ENCODE results near the gene BCL2L12. TPM values are rescaled to one million over a fixed set of nuclear protein-coding genes. Genes with fewer than 3 reads are reported as not detected.

Gene BCL2L12
- total RNA-seq, 5 donors from 2014 or later (not counting 1 experiment from before 2014, with no cell fraction given) = 15.6 to 26.6 (median 24.1) TPM

GRCh38 chr19:49660338-49660961 is 5.3 kb upstream of the BCL2L12 start:
- H3K27ac Mint-ChIP-seq = peak overlapping the region in 1 of 2 donors; percentile 22
- POLR2A ChIA-PET = interaction anchor here in 1 of 2 donors (0.7 kb wide), 1 partner anchor 92 kb away, joined by 3 read pairs; no protein-coding TSS in a partner anchor
- no peaks in the 10 kb centered on the region for H3K27me3 ChIP-seq (replicated peaks in 1 of 2; ENCODE audit: control insufficient read depth in 2 of 2, extremely low read depth in 1 of 2, insufficient read depth in 2 of 2, low read length in 1 of 2)
- WGBS (ENCODE audit: insufficient coverage) = 95% methylated on average over 4 of the region's 15 CpGs
- no peak overlapping the region for H3K4me3 ChIP-seq (ENCODE audit: control insufficient read depth in 1 of 2, extremely low read depth in 1 of 2, low read length in 1 of 2)
- peaks cover 24 to 36% (median 27%) of the 10 kb centered on the region in 3 donors for H3K4me1 Mint-ChIP-seq
- no peak for ATAC-seq (replicated peaks in 1 of 4)
- H3K36me3 Mint-ChIP-seq = peaks cover 11% of the 10 kb centered on the region
- H3K9me3 ChIP-seq = no peaks in the 10 kb centered on the region
- CTCF ChIA-PET = interaction anchor here in 1 of 2 donors (0.6 kb wide), 1 partner anchor 48 kb away, joined by 4 read pairs; no protein-coding TSS in a partner anchor
- no peaks in the 10 kb centered on the region for H3K27me3 Mint-ChIP-seq
- no peak overlapping the region for H3K27ac ChIP-seq (ENCODE audit: low read length)
- DNase-seq = no peak
- no peak overlapping the region for H3K4me3 Mint-ChIP-seq
- peaks cover 24 to 76% of the 10 kb centered on the region in 2 donors for H3K36me3 ChIP-seq (ENCODE audit: control insufficient read depth in 2 of 2, extremely low read depth in 1 of 2, insufficient read depth in 1 of 2, low read length in 1 of 2)
- peaks cover 0 to 40% of the 10 kb centered on the region in 2 experiments for H3K4me1 ChIP-seq (ENCODE audit: control insufficient read depth in 1 of 2, extremely low read depth in 1 of 2, insufficient read depth in 2 of 2, low read length in 2 of 2)
- no peaks in the 10 kb centered on the region for H3K9me3 Mint-ChIP-seq

- no peaks in the 10 kb centered on the region for H3K27me3 Mint-ChIP-seq
- no peak for ATAC-seq (replicated peaks in 1 of 4)
- H3K9me3 Mint-ChIP-seq = no peaks in the 10 kb centered on the region
- H3K36me3 ChIP-seq (ENCODE audit: control insufficient read depth in 2 of 2, extremely low read depth in 1 of 2, insufficient read depth in 1 of 2, low read length in 1 of 2) = peaks cover 24 to 61% of the 10 kb centered on the region in 2 donors
- CTCF ChIA-PET = interaction anchor here (0.5 to 0.8 kb wide), 2 partner anchors 22 to 238 kb away, joined by 6 read pairs; partner anchors contain the start of gene RRAS (in 1 of the 2)
- no peaks in the 10 kb centered on the region for H3K27me3 ChIP-seq (replicated peaks in 1 of 2; ENCODE audit: control insufficient read depth in 2 of 2, extremely low read depth in 1 of 2, insufficient read depth in 2 of 2, low read length in 1 of 2)
- no peak for DNase-seq
- H3K4me1 Mint-ChIP-seq = peaks cover 37 to 48% (median 40%) of the 10 kb centered on the region in 3 donors
- no peak overlapping the region for H3K4me3 ChIP-seq (ENCODE audit: control insufficient read depth in 1 of 2, extremely low read depth in 1 of 2, low read length in 1 of 2)
- WGBS (ENCODE audit: insufficient coverage) = 92% methylated on average over 10 of the region's 16 CpGs
- H3K9me3 ChIP-seq = no peaks in the 10 kb centered on the region
- H3K4me1 ChIP-seq (ENCODE audit: control insufficient read depth in 1 of 2, extremely low read depth in 1 of 2, insufficient read depth in 2 of 2, low read length in 2 of 2) = peaks cover 4 to 51% of the 10 kb centered on the region in 2 experiments
- H3K4me3 Mint-ChIP-seq = peak overlapping the region in 1 of 3 donors; percentile 93
- peaks cover 2% of the 10 kb centered on the region for H3K36me3 Mint-ChIP-seq
- POLR2A ChIA-PET = no interaction called here
- H3K27ac ChIP-seq (ENCODE audit: low read length) = peak overlapping the region; percentile 78
- peak overlapping the region in 1 of 2 donors; percentile 52 for H3K27ac Mint-ChIP-seq
These were observed 3.7 kb upstream of the BCL2L12 start for GRCh38 chr19:49662011-49662410.

DNA sequence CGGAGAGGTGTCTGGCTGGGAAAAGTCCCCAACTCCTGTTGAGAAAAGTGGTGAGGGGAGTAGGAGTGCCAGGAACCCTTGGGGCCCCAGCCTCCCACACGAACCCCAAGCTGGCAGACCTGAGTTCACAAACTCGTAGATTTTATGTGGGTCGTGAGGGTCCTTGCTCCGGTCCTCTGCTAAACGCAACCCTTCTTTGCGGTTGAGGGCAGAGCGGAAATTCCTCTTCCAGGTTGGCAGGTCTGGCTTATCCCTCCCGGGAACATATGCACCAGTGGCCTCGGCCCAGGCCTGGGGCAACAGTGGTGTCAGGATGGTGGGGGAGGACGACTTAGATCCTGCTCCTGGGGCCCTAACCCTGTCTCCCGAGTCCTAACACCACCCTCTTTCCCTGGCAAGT is 2.5 kb upstream of the BCL2L12 start:
- ChIA-PET CTCF (interaction anchor here (0.7 to 3.2 kb wide), 3 partner anchors 9 to 164 kb away, joined by 3 to 30 read pairs (median 3); partner anchors contain the start of gene RRAS (in 1 of the 2)), POLR2A (interaction anchor here in 1 of 2 donors (0.8 kb wide), 1 partner anchor 184 kb away, joined by 4 read pairs; no protein-coding TSS in a partner anchor)
- no peak for ATAC-seq (replicated peaks in 1 of 4)
- H3K27ac ChIP-seq (ENCODE audit: low read length) = peak overlapping the region; percentile 78
- Mint-ChIP-seq H3K4me1 (peaks cover 37 to 52% (median 42%) of the 10 kb centered on the region in 3 donors), H3K27ac (peak overlapping the region; percentile 100), H3K27me3 (no peaks in the 10 kb centered on the region), H3K36me3 (peaks cover 2% of the 10 kb centered on the region), H3K4me3 (peak overlapping the region; percentile 93 to 100 (median 99)), H3K9me3 (no peaks in the 10 kb centered on the region)
- H3K36me3 ChIP-seq (ENCODE audit: control insufficient read depth in 2 of 2, extremely low read depth in 1 of 2, insufficient read depth in 1 of 2, low read length in 1 of 2) = peaks cover 15 to 49% of the 10 kb centered on the region in 2 donors
- H3K4me3 ChIP-seq (ENCODE audit: control insufficient read depth in 1 of 2, extremely low read depth in 1 of 2, low read length in 1 of 2) = peak overlapping the region in 1 of 2 donors; percentile 93
- 95% methylated on average over 7 of the region's 12 CpGs for WGBS (ENCODE audit: insufficient coverage)
- H3K27me3 ChIP-seq (replicated peaks in 1 of 2; ENCODE audit: control insufficient read depth in 2 of 2, extremely low read depth in 1 of 2, insufficient read depth in 2 of 2, low read length in 1 of 2) = no peaks in the 10 kb centered on the region
- no peak for DNase-seq
- H3K9me3 ChIP-seq = no peaks in the 10 kb centered on the region
- peaks cover 4 to 51% of the 10 kb centered on the region in 2 experiments for H3K4me1 ChIP-seq (ENCODE audit: control insufficient read depth in 1 of 2, extremely low read depth in 1 of 2, insufficient read depth in 2 of 2, low read length in 2 of 2)

GRCh38 chr19:49664171-49665035 is 1.3 kb upstream of the BCL2L12 start:
- H3K27ac Mint-ChIP-seq = peak overlapping the region; percentile 100
- H3K4me3 Mint-ChIP-seq = peak overlapping the region; percentile 93 to 100 (median 99)
- Histone ChIP-seq H3K27ac (ENCODE audit: low read length) (peak overlapping the region; percentile 78), H3K4me3 (ENCODE audit: control insufficient read depth in 1 of 2, extremely low read depth in 1 of 2, low read length in 1 of 2) (peak overlapping the region; percentile 93), H3K36me3 (ENCODE audit: control insufficient read depth in 2 of 2, extremely low read depth in 1 of 2, insufficient read depth in 1 of 2, low read length in 1 of 2) (peaks cover 7 to 37% of the 10 kb centered on the region in 2 donors), H3K27me3 (replicated peaks in 1 of 2; ENCODE audit: control insufficient read depth in 2 of 2, extremely low read depth in 1 of 2, insufficient read depth in 2 of 2, low read length in 1 of 2) (no peaks in the 10 kb centered on the region), H3K9me3 (no peaks in the 10 kb centered on the region), H3K4me1 (ENCODE audit: control insufficient read depth in 1 of 2, extremely low read depth in 1 of 2, insufficient read depth in 2 of 2, low read length in 2 of 2) (peaks cover 4 to 48% of the 10 kb centered on the region in 2 experiments)
- peaks cover 37 to 49% (median 40%) of the 10 kb centered on the region in 3 donors for H3K4me1 Mint-ChIP-seq
- H3K9me3 Mint-ChIP-seq = no peaks in the 10 kb centered on the region
- no peaks in the 10 kb centered on the region for H3K27me3 Mint-ChIP-seq
- peaks cover 2% of the 10 kb centered on the region for H3K36me3 Mint-ChIP-seq
- under 1% methylated on average over 53 of the region's 53 CpGs for WGBS (ENCODE audit: insufficient coverage)
- DNase-seq (peak; percentile 76 to 95 (median 90)), ATAC-seq (replicated peaks in 1 of 4) (peak; percentile 71 to 77 (median 73))
- CTCF ChIA-PET = interaction anchor here (0.5 to 3.2 kb wide), 11 partner anchors 9 to 173 kb away, joined by 3 to 30 read pairs (median 3); partner anchors contain the start of genes PRMT1 (in 1 of the 2), RRAS (in 1 of the 2) and SCAF1 (in 1 of the 2)
- POLR2A ChIA-PET = interaction anchor here in 1 of 2 donors (0.7 to 1.8 kb wide), 4 partner anchors 12 to 185 kb away, joined by 3 to 6 read pairs (median 4); partner anchors contain the start of gene RRAS

GRCh38 chr19:49665036-49665350 is 740 bp upstream of the BCL2L12 start:
- Histone ChIP-seq H3K9me3 (no peaks in the 10 kb centered on the region), H3K27ac (ENCODE audit: low read length) (peak overlapping the region; percentile 78), H3K36me3 (ENCODE audit: control insufficient read depth in 2 of 2, extremely low read depth in 1 of 2, insufficient read depth in 1 of 2, low read length in 1 of 2) (peaks cover 7 to 37% of the 10 kb centered on the region in 2 donors), H3K27me3 (replicated peaks in 1 of 2; ENCODE audit: control insufficient read depth in 2 of 2, extremely low read depth in 1 of 2, insufficient read depth in 2 of 2, low read length in 1 of 2) (no peaks in the 10 kb centered on the region), H3K4me3 (ENCODE audit: control insufficient read depth in 1 of 2, extremely low read depth in 1 of 2, low read length in 1 of 2) (peak overlapping the region; percentile 93), H3K4me1 (ENCODE audit: control insufficient read depth in 1 of 2, extremely low read depth in 1 of 2, insufficient read depth in 2 of 2, low read length in 2 of 2) (peaks cover 4 to 48% of the 10 kb centered on the region in 2 experiments)
- Mint-ChIP-seq H3K27ac (peak overlapping the region; percentile 100), H3K4me1 (peaks cover 37 to 51% (median 40%) of the 10 kb centered on the region in 3 donors), H3K9me3 (no peaks in the 10 kb centered on the region), H3K27me3 (no peaks in the 10 kb centered on the region), H3K36me3 (peaks cover 6% of the 10 kb centered on the region), H3K4me3 (peak overlapping the region; percentile 93 to 100 (median 99))
- WGBS (ENCODE audit: insufficient coverage) = 0% methylated on average over 7 of the region's 7 CpGs
- DNase-seq = peak in 1 of 35 experiments; percentile 26
- POLR2A ChIA-PET = interaction anchor here (0.7 to 1.8 kb wide), 4 partner anchors 11 to 31 kb away, joined by 3 to 6 read pairs (median 4); partner anchors contain the start of gene RRAS (in 1 of the 2)
- peak in 1 of 4 experiments; percentile 0 for ATAC-seq (replicated peaks in 1 of 4)
- CTCF ChIA-PET = interaction anchor here in 1 of 2 donors (0.5 to 3.2 kb wide), 6 partner anchors 9 to 76 kb away, joined by 3 to 30 read pairs (median 4); partner anchors contain the start of genes PRMT1, RRAS and SCAF1

Measured in T-cell (primary cell).